K562 (cell line): ENCODE results near the gene KCNG4.

Experiments
- CHD2 ChIP-seq: IDR thresholded peaks from 2 replicates; pipeline ENCODE4 v1.6.1; 2011; ENCODE audit warnings: low read depth, low read length
- EGR1 ChIP-seq: fragments of 450-650 bp; conservative IDR thresholded peaks from 2 replicates; pipeline ENCODE4 v1.6.1; 2017; ENCODE audit warnings: mild to moderate bottlenecking
- ELF4 ChIP-seq: fragments of 450-650 bp; formaldehyde crosslinking; IDR thresholded peaks from 2 replicates; pipeline ENCODE4 v1.4.0; 2022; ENCODE audit warnings: missing genetic modification characterization
- EP300 ChIP-seq: IDR thresholded peaks from 2 replicates; pipeline ENCODE4 v1.6.1; 2012; ENCODE audit warnings: low read length, improper control_type of control experiment
- EZH2 ChIP-seq: IDR thresholded peaks from 2 replicates; pipeline ENCODE4 v1.6.1; 2012; ENCODE audit warnings: low read depth, mild to moderate bottlenecking, inconsistent platforms, low read length, borderline replicate concordance
- GABPA ChIP-seq: fragments of 200-800 bp; sonication (Bioruptor generic); conservative IDR thresholded peaks from 2 replicates; pipeline ENCODE4 v1.6.1; 2016; ENCODE audit warnings: low read depth, missing genetic modification characterization, missing compliant biosample characterization
- HDAC6 ChIP-seq: IDR thresholded peaks from 2 replicates; pipeline ENCODE4 v1.6.1; 2012; ENCODE audit warnings: low read depth, mild to moderate bottlenecking, control low read depth, inconsistent platforms, low read length, moderate library complexity
- HNRNPUL1 ChIP-seq: fragments of 200-400 bp; formaldehyde crosslinking; IDR thresholded peaks from 2 replicates; pipeline ENCODE4 v1.6.1; 2017; ENCODE audit warnings: low read length
- KAT2B ChIP-seq: IDR thresholded peaks from one replicate; pipeline ENCODE4 v1.6.1; 2012; ENCODE audit warnings: low read depth, mild to moderate bottlenecking, control low read depth, inconsistent platforms, low read length, moderate library complexity
- TBP ChIP-seq: optimal IDR thresholded peaks from 2 replicates; pipeline ENCODE3; 2011; ENCODE audit warnings: low read depth, low read length, improper control_type of control experiment
- ZNF589 ChIP-seq: fragments of 200-800 bp; sonication (Bioruptor generic); IDR thresholded peaks from 2 replicates; pipeline ENCODE4 v1.6.1; 2016; ENCODE audit warnings: low read depth, missing genetic modification characterization, missing compliant biosample characterization
- TF ChIP-seq, protein P1 (sequence below): fragments of 450-650 bp; IDR thresholded peaks from 2 replicates; pipeline ENCODE4 v1.6.1; 2017; ENCODE audit warnings: mild to moderate bottlenecking, moderate library complexity
- TF ChIP-seq, protein P2 (sequence below), 3 experiments: IDR thresholded peaks in 2 of 3; conservative IDR thresholded peaks in 1 of 3; 2 replicates each; pipeline ENCODE4 v1.5.1; 2011 to 2012; ENCODE audit warnings: low read length in 3 of 3, mild to moderate bottlenecking in 3 of 3, control low read depth in 2 of 3, improper control_type of control experiment in 1 of 3, inconsistent platforms in 1 of 3, low read depth in 1 of 3, mixed read lengths in 1 of 3, moderate library complexity in 1 of 3; ENCODE audit not compliant: insufficient read depth in 2 of 3
- TF ChIP-seq, protein P3 (sequence below): fragments of 250-450 bp; sonication (Bioruptor Pico); IDR thresholded peaks from 2 replicates; pipeline ENCODE4 v1.5.1; 2021; ENCODE audit warnings: mild to moderate bottlenecking

DNA sequence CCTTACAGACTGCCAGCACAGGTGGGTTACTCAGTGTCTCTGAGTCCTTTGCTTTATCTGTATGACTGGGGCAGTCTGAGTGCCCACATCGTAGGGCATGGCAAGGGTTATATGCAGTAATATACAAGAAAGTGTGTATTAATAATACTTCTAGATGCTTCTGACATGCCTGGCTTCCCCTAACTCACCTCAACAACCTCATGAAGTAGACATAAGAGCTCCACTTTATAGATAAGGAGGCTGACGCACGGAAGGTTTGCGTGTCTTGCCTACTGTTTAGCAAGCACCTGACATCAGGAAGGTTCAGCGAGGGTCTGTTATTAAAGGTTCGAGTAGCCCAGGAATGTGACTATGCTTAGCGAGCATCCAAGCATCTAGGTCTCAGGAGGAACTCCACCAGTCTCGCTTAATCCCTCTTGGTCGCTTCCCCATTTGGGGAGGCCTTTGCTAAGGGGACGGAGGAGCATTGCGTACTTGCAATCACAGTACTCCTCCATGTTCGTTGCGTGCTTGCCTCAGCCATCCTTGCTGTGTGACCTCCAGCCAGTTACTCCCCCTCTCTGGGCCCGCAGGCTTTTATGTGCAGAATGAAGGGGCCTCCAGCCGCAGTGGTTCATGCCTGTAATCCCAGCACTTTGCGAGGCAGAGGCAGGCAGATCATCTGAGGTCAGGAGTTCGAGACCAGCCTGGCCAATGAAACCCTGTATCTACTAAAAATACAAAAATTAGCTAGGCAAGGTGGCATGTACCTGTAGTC is 1.6 kb downstream of the KCNG4 start:
- TF ChIP-seq EP300 (no peak), KAT2B (no peak), ZNF589 (CRISPR knock-in tag) (no peak), EZH2 (no peak), TBP (no peak), GABPA (no peak), ELF4 (CRISPR knock-in tag) (no peak), CHD2 (no peak), HDAC6 (no peak), HNRNPUL1 (no peak), EGR1 (no peak)
- TF ChIP-seq, protein P1, sequence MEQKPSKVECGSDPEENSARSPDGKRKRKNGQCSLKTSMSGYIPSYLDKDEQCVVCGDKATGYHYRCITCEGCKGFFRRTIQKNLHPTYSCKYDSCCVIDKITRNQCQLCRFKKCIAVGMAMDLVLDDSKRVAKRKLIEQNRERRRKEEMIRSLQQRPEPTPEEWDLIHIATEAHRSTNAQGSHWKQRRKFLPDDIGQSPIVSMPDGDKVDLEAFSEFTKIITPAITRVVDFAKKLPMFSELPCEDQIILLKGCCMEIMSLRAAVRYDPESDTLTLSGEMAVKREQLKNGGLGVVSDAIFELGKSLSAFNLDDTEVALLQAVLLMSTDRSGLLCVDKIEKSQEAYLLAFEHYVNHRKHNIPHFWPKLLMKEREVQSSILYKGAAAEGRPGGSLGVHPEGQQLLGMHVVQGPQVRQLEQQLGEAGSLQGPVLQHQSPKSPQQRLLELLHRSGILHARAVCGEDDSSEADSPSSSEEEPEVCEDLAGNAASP: no peak
- TF ChIP-seq, protein P2, sequence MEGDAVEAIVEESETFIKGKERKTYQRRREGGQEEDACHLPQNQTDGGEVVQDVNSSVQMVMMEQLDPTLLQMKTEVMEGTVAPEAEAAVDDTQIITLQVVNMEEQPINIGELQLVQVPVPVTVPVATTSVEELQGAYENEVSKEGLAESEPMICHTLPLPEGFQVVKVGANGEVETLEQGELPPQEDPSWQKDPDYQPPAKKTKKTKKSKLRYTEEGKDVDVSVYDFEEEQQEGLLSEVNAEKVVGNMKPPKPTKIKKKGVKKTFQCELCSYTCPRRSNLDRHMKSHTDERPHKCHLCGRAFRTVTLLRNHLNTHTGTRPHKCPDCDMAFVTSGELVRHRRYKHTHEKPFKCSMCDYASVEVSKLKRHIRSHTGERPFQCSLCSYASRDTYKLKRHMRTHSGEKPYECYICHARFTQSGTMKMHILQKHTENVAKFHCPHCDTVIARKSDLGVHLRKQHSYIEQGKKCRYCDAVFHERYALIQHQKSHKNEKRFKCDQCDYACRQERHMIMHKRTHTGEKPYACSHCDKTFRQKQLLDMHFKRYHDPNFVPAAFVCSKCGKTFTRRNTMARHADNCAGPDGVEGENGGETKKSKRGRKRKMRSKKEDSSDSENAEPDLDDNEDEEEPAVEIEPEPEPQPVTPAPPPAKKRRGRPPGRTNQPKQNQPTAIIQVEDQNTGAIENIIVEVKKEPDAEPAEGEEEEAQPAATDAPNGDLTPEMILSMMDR (IDR thresholded peaks at IDR 0.05 in 2 of 3, conservative IDR thresholded peaks at IDR 0.05 in 1 of 3; ENCODE audit: insufficient read depth in 2 of 3, low read depth in 1 of 3, low read length in 3 of 3): no peak
- TF ChIP-seq, protein P3, sequence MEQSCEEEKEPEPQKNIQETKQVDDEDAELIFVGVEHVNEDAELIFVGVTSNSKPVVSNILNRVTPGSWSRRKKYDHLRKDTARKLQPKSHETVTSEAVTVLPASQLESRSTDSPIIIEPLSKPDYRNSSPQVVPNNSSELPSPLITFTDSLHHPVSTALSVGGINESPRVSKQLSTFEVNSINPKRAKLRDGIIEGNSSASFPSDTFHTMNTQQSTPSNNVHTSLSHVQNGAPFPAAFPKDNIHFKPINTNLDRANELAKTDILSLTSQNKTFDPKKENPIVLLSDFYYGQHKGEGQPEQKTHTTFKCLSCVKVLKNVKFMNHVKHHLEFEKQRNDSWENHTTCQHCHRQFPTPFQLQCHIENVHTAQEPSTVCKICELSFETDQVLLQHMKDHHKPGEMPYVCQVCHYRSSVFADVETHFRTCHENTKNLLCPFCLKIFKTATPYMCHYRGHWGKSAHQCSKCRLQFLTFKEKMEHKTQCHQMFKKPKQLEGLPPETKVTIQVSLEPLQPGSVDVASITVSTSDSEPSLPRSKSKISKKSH (CRISPR knock-in tag): no peak
